ENCODE data around the gene CEP350.
A peak's percentile ranks its signal among the peaks of the same experiment; 100 is the strongest.

CEP350 gene

GRCh38 chr1:180094705-180095295 lies 140.2 kb downstream of the CEP350 start:
- Histone ChIP-seq H3K27ac (ENCODE audit: low read depth, low read length) (no peak overlapping the region), H3K4me3 (ENCODE audit: low read depth, low read length) (no peak overlapping the region), H2AFZ (ENCODE audit: low read length, unreplicated experiment) (no peak overlapping the region), H3K4me1 (ENCODE audit: control insufficient read depth, insufficient read depth, low read length, unreplicated experiment) (peaks cover 19% of the 10 kb centered on the region), H3K79me2 (ENCODE audit: control insufficient read depth, insufficient read depth, low read length, unreplicated experiment) (no peaks in the 10 kb centered on the region), H3K36me3 (ENCODE audit: insufficient read depth, low read length) (peaks cover 31% of the 10 kb centered on the region), H3K27me3 (ENCODE audit: insufficient read depth, low read length) (no peaks in the 10 kb centered on the region)

- Histone ChIP-seq H3K27me3 (ENCODE audit: insufficient read depth, low read length) (no peaks in the 10 kb centered on the region), H3K4me3 (ENCODE audit: low read depth, low read length) (no peak overlapping the region), H3K79me2 (ENCODE audit: control insufficient read depth, insufficient read depth, low read length, unreplicated experiment) (no peaks in the 10 kb centered on the region), H3K36me3 (ENCODE audit: insufficient read depth, low read length) (peaks cover 39% of the 10 kb centered on the region), H3K27ac (ENCODE audit: low read depth, low read length) (no peak overlapping the region), H2AFZ (ENCODE audit: low read length, unreplicated experiment) (no peak overlapping the region), H3K4me1 (ENCODE audit: control insufficient read depth, insufficient read depth, low read length, unreplicated experiment) (peaks cover 19% of the 10 kb centered on the region)
Observed at GRCh38 chr1:180096584-180097325, 142.1 kb downstream of the CEP350 start.

GRCh38 chr1:180097326-180097605 lies 142.7 kb downstream of the CEP350 start:
- no peak overlapping the region for H2AFZ ChIP-seq (ENCODE audit: low read length, unreplicated experiment)
- peak overlapping the region; percentile 83; the same call in 1 of the 2 replicates for H3K27ac ChIP-seq (ENCODE audit: low read depth, low read length)
- peaks cover 39% of the 10 kb centered on the region for H3K36me3 ChIP-seq (ENCODE audit: insufficient read depth, low read length)
- H3K27me3 ChIP-seq (ENCODE audit: insufficient read depth, low read length) = no peaks in the 10 kb centered on the region
- no peak overlapping the region for H3K4me3 ChIP-seq (ENCODE audit: low read depth, low read length)
- no peaks in the 10 kb centered on the region for H3K79me2 ChIP-seq (ENCODE audit: control insufficient read depth, insufficient read depth, low read length, unreplicated experiment)
- H3K4me1 ChIP-seq (ENCODE audit: control insufficient read depth, insufficient read depth, low read length, unreplicated experiment) = peaks cover 19% of the 10 kb centered on the region

GRCh38 chr1:180101411-180101810 lies 146.8 kb downstream of the CEP350 start:
- Histone ChIP-seq H3K36me3 (ENCODE audit: insufficient read depth, low read length) (peaks cover 18% of the 10 kb centered on the region), H3K79me2 (ENCODE audit: control insufficient read depth, insufficient read depth, low read length, unreplicated experiment) (no peaks in the 10 kb centered on the region), H2AFZ (ENCODE audit: low read length, unreplicated experiment) (no peak overlapping the region), H3K27me3 (ENCODE audit: insufficient read depth, low read length) (no peaks in the 10 kb centered on the region), H3K4me3 (ENCODE audit: low read depth, low read length) (no peak overlapping the region), H3K27ac (ENCODE audit: low read depth, low read length) (no peak overlapping the region), H3K4me1 (ENCODE audit: control insufficient read depth, insufficient read depth, low read length, unreplicated experiment) (peaks cover 13% of the 10 kb centered on the region)

- no peak overlapping the region for H2AFZ ChIP-seq (ENCODE audit: low read length, unreplicated experiment)
- no peaks in the 10 kb centered on the region for H3K79me2 ChIP-seq (ENCODE audit: control insufficient read depth, insufficient read depth, low read length, unreplicated experiment)
- H3K36me3 ChIP-seq (ENCODE audit: insufficient read depth, low read length) = peaks cover 18% of the 10 kb centered on the region
- no peaks in the 10 kb centered on the region for H3K27me3 ChIP-seq (ENCODE audit: insufficient read depth, low read length)
- no peak overlapping the region for H3K27ac ChIP-seq (ENCODE audit: low read depth, low read length)
- peaks cover 5% of the 10 kb centered on the region for H3K4me1 ChIP-seq (ENCODE audit: control insufficient read depth, insufficient read depth, low read length, unreplicated experiment)
- H3K4me3 ChIP-seq (ENCODE audit: low read depth, low read length) = no peak overlapping the region
Observed at GRCh38 chr1:180103819-180104218, 149.2 kb downstream of the CEP350 start.

GRCh38 chr1:180112091-180112490 lies 157.5 kb downstream of the CEP350 start:
- Histone ChIP-seq H3K27ac (ENCODE audit: low read depth, low read length) (no peak overlapping the region), H3K27me3 (ENCODE audit: insufficient read depth, low read length) (no peaks in the 10 kb centered on the region)

GRCh38 chr1:180112984-180113647 lies 158.5 kb downstream of the CEP350 start:
- no peaks in the 10 kb centered on the region for H3K79me2 ChIP-seq (ENCODE audit: control insufficient read depth, insufficient read depth, low read length, unreplicated experiment)
- peaks cover 12% of the 10 kb centered on the region for H3K4me1 ChIP-seq (ENCODE audit: control insufficient read depth, insufficient read depth, low read length, unreplicated experiment)
- no peak overlapping the region for H3K27ac ChIP-seq (ENCODE audit: low read depth, low read length)
- H3K36me3 ChIP-seq (ENCODE audit: insufficient read depth, low read length) = peaks cover 14% of the 10 kb centered on the region
- H3K27me3 ChIP-seq (ENCODE audit: insufficient read depth, low read length) = no peaks in the 10 kb centered on the region
- no peak overlapping the region for H2AFZ ChIP-seq (ENCODE audit: low read length, unreplicated experiment)
- no peak overlapping the region for H3K4me3 ChIP-seq (ENCODE audit: low read depth, low read length)

More at GRCh38 chr1:180112091-180112490, 157.5 kb downstream of the CEP350 start:
- Histone ChIP-seq H2AFZ (ENCODE audit: low read length, unreplicated experiment) (no peak overlapping the region), H3K79me2 (ENCODE audit: control insufficient read depth, insufficient read depth, low read length, unreplicated experiment) (no peaks in the 10 kb centered on the region), H3K36me3 (ENCODE audit: insufficient read depth, low read length) (peaks cover 14% of the 10 kb centered on the region), H3K4me3 (ENCODE audit: low read depth, low read length) (no peak overlapping the region), H3K4me1 (ENCODE audit: control insufficient read depth, insufficient read depth, low read length, unreplicated experiment) (peaks cover 2% of the 10 kb centered on the region)

GRCh38 chr1:180114396-180114945 lies 159.9 kb downstream of the CEP350 start:
- Histone ChIP-seq H2AFZ (ENCODE audit: low read length, unreplicated experiment) (no peak overlapping the region), H3K27ac (ENCODE audit: low read depth, low read length) (no peak overlapping the region), H3K36me3 (ENCODE audit: insufficient read depth, low read length) (peaks cover 14% of the 10 kb centered on the region), H3K79me2 (ENCODE audit: control insufficient read depth, insufficient read depth, low read length, unreplicated experiment) (no peaks in the 10 kb centered on the region), H3K27me3 (ENCODE audit: insufficient read depth, low read length) (no peaks in the 10 kb centered on the region), H3K4me1 (ENCODE audit: control insufficient read depth, insufficient read depth, low read length, unreplicated experiment) (peaks cover 15% of the 10 kb centered on the region), H3K4me3 (ENCODE audit: low read depth, low read length) (no peak overlapping the region)

- H3K4me1 ChIP-seq (ENCODE audit: control insufficient read depth, insufficient read depth, low read length, unreplicated experiment) = peaks cover 15% of the 10 kb centered on the region
- H3K27me3 ChIP-seq (ENCODE audit: insufficient read depth, low read length) = no peaks in the 10 kb centered on the region
- no peak overlapping the region for H2AFZ ChIP-seq (ENCODE audit: low read length, unreplicated experiment)
- no peaks in the 10 kb centered on the region for H3K79me2 ChIP-seq (ENCODE audit: control insufficient read depth, insufficient read depth, low read length, unreplicated experiment)
- H3K27ac ChIP-seq (ENCODE audit: low read depth, low read length) = peak overlapping the region; percentile 65
- peaks cover 6% of the 10 kb centered on the region for H3K36me3 ChIP-seq (ENCODE audit: insufficient read depth, low read length)
- H3K4me3 ChIP-seq (ENCODE audit: low read depth, low read length) = no peak overlapping the region
Observed at GRCh38 chr1:180116964-180117763, 162.6 kb downstream of the CEP350 start.

GRCh38 chr1:180117764-180118116 lies 163.1 kb downstream of the CEP350 start:
- no peaks in the 10 kb centered on the region for H3K79me2 ChIP-seq (ENCODE audit: control insufficient read depth, insufficient read depth, low read length, unreplicated experiment)
- peak overlapping the region; percentile 65 for H3K27ac ChIP-seq (ENCODE audit: low read depth, low read length)
- H3K4me1 ChIP-seq (ENCODE audit: control insufficient read depth, insufficient read depth, low read length, unreplicated experiment) = peaks cover 15% of the 10 kb centered on the region
- H3K36me3 ChIP-seq (ENCODE audit: insufficient read depth, low read length) = peaks cover 1% of the 10 kb centered on the region; the same call in 1 of the 2 replicates
- H2AFZ ChIP-seq (ENCODE audit: low read length, unreplicated experiment) = no peak overlapping the region
- H3K27me3 ChIP-seq (ENCODE audit: insufficient read depth, low read length) = no peaks in the 10 kb centered on the region
- H3K4me3 ChIP-seq (ENCODE audit: low read depth, low read length) = no peak overlapping the region

All from ACC112 (cell line).